NAMALWA (cell line): ENCODE data around the gene RPL22.

ENCODE experiments used
- DNase-seq: peaks from one replicate; pipeline ENCODE4 v3.0.0-alpha.2; 2015; ENCODE audit warnings: low spot score

Gene RPL22

GRCh38 chr1:6199298-6200187, at the start of gene RPL22:
Gene RPL22 (minus strand): TSS chr1:6199595. CDS start chr1:6199573, 22 bp downstream.
- peak; percentile 100 for DNase-seq

- no peak for DNase-seq
Observed at GRCh38 chr1:6248161-6248776, 48.9 kb upstream of the RPL22 start.

- no peak for DNase-seq
Observed at GRCh38 chr1:6247651-6248050, 48.3 kb upstream of the RPL22 start.

GRCh38 chr1:6246497-6247467, 47.4 kb upstream of the RPL22 start:
- DNase-seq, result peak; percentile 90

GRCh38 chr1:6245869-6246496, 46.6 kb upstream of the RPL22 start:
- DNase-seq, result peak; percentile 59

- peak; percentile 87 for DNase-seq
Observed at GRCh38 chr1:6245086-6245868, 45.9 kb upstream of the RPL22 start.

GRCh38 chr1:6244401-6245049, 45.1 kb upstream of the RPL22 start:
- DNase-seq, result no peak

GRCh38 chr1:6243993-6244392, 44.6 kb upstream of the RPL22 start, which contains the start of gene HES3:
Gene HES3 (plus strand): TSS chr1:6244179. CDS start chr1:6244366, 187 bp downstream.
- no peak for DNase-seq

GRCh38 chr1:6243053-6243834, 43.8 kb upstream of the RPL22 start:
- DNase-seq, result no peak

- no peak for DNase-seq
Observed at GRCh38 chr1:6241887-6242740, 42.7 kb upstream of the RPL22 start.

- no peak for DNase-seq
Observed at GRCh38 chr1:6241107-6241886, 41.9 kb upstream of the RPL22 start.

- DNase-seq, result no peak
Observed at GRCh38 chr1:6239950-6240768, 40.8 kb upstream of the RPL22 start.

GRCh38 chr1:6239213-6239752, 39.9 kb upstream of the RPL22 start:
- no peak for DNase-seq

GRCh38 chr1:6237093-6237492, 37.7 kb upstream of the RPL22 start:
- no peak for DNase-seq

- DNase-seq, result no peak
Observed at GRCh38 chr1:6235296-6235677, 35.9 kb upstream of the RPL22 start.

- no peak for DNase-seq
Observed at GRCh38 chr1:6234502-6235295, 35.3 kb upstream of the RPL22 start.
